Fibroblast of mammary gland (primary cell): ENCODE data around the gene EHMT2.
A peak's percentile ranks its signal among the peaks of the same experiment; 100 is the strongest.
"Not testable (repeated sequence)": the region's sequence is repeated elsewhere in the genome, so short reads cannot be mapped to it uniquely, and the experiment has no call there.

Source experiments
- DNase-seq: peaks from one replicate; pipeline ENCODE4 v3.0.0-alpha.2; 2010; ENCODE audit warnings: low read depth
- H3K4me3 ChIP-seq: 2 replicates; pipeline ENCODE4 v1.5.1; 2011; ENCODE audit warnings: low read depth, mild to moderate bottlenecking, low read length, moderate library complexity; ENCODE audit not compliant: control insufficient read depth
- CTCF ChIP-seq: conservative IDR thresholded peaks from 2 replicates; pipeline ENCODE4 v1.5.1; 2011; ENCODE audit warnings: low read depth, low read length, inconsistent platforms; ENCODE audit not compliant: control insufficient read depth, insufficient read depth

EHMT2 gene

GRCh38 chr6:31907158-31907813 is 9.8 kb upstream of the EHMT2 start:
- no peak overlapping the region for H3K4me3 ChIP-seq
- TF ChIP-seq CTCF = no peak
- peak; percentile 91 for DNase-seq

- H3K4me3 ChIP-seq, DNase-seq: not testable (repeated sequence)
Measured at GRCh38 chr6:31906727-31907126, 9.2 kb upstream of the EHMT2 start.

- no peak for TF ChIP-seq CTCF
- no peak overlapping the region for H3K4me3 ChIP-seq
- DNase-seq = no peak
Measured at GRCh38 chr6:31906122-31906521, 8.6 kb upstream of the EHMT2 start.

- TF ChIP-seq CTCF = no peak
- DNase-seq = no peak
- H3K4me3 ChIP-seq = no peak overlapping the region
Measured at GRCh38 chr6:31905041-31905440, 7.5 kb upstream of the EHMT2 start.

GRCh38 chr6:31903957-31904356 is 6.5 kb upstream of the EHMT2 start:
- H3K4me3 ChIP-seq = no peak overlapping the region
- no peak for TF ChIP-seq CTCF
- no peak for DNase-seq

GRCh38 chr6:31901953-31902643 is 4.6 kb upstream of the EHMT2 start, which contains the start of gene ZBTB12:
ZBTB12 (minus strand) TSS chr6:31902086; CDS start chr6:31901305, 781 bp downstream.
- TF ChIP-seq CTCF = no peak
- DNase-seq = peak; percentile 92
- peak within 1 kb of the TSS; percentile 60 for H3K4me3 ChIP-seq

- peak overlapping the region; percentile 60 for H3K4me3 ChIP-seq
- DNase-seq = peak; percentile 40
- TF ChIP-seq CTCF = no peak
Measured at GRCh38 chr6:31901415-31901952, 4.0 kb upstream of the EHMT2 start.
